ENCODE measurements around the gene GTF2H3. TPM values are rescaled to one million over a fixed set of nuclear protein-coding genes. Genes with fewer than 3 reads are reported as not detected.
"Not testable (repeated sequence)": the region's sequence is repeated elsewhere in the genome, so short reads cannot be mapped to it uniquely, and the experiment has no call there.

The GTF2H3 gene
- total RNA-seq, result 13.3 TPM
- long read RNA-seq, result 0 reads

DNA sequence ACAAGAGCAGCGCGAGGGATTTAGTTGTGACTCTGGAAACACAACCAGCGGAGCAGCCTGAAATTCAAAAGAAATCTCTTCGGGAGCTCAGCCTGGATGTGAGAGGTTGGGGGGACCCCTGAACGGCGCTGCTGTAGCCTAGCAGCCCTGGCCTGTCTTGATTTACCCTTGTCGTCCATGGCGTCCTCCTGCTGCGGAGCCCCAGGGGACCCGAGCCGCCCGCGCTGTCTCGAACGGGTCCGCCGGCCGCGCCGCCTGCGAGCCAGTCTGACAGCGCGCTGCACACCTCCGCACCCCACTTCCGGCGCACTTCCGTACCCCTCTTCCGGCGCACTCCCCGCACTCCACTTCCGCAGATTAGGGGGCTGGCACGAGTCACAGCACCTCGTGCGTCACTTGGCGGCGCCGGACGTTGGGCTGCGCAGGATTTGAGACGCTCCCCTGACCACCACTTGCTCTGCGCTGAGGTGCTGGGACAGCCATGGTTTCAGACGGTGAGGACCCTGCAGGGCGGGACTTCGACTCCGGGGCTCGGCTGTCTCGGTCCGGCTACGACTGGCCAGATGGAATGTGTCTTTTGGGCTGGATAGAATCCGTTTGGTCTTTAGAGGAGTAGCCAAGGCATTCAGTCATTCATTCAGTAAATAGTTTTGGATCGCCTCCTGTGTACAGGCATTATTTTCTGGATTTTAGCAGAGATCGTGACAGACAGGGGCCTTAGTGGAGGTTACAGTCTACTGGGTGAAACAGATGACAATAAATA is at the start of gene GTF2H3, which contains the start of gene EIF2B1:
TSS of gene GTF2H3 (plus strand) at position 451 of the 763 bp plus-strand sequence. CDS start at position 482, 31 bp downstream.
TSS of gene EIF2B1 (minus strand) at position 308 of the 763 bp plus-strand sequence. CDS start at position 179, 129 bp downstream.
- ATAC-seq, result peak; percentile 98
- intact Hi-C loops (cut with DNase I), result no loop called here
- peak; percentile 97 for DNase-seq (ENCODE audit: missing footprints)

DNA sequence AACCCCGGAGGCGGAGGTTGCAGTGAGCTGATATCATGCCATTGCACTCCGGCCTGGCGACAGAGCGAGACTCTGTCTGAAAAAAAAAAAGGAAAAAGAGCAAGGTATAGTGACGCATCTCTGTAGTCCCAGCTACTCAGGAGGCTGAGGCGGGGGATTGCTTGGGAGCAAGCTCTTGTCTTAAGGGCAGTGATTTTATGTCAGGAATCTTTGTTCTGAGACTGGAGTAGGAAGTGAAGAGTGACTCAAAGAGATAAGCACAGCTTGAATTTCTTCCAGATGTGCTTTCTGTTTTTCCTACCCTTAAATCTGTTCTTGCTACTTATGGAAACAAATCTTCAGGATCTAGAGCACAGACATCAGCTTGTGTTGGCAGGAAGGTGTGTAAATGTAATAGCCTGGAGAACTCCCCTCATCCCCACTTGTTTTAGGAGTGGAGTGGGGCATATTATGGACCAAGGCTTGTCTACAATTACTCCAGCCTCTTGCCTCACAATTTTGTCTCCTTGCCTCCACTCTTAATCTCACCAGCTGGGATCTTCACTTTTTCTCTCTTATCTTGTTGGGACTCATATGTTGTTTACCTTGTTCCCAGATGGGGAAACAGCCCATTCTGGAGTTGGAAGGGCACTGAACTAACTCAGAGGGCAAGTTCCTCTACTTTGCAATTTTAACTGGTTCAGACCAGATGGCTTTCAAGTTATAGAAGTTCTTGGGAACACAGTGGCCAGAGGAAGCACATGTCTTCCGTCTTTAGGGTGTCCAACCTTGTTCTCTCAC is 41.7 kb upstream of the GTF2H3 start:
- DNase-seq (ENCODE audit: missing footprints) (no peak), ATAC-seq (no peak)
- intact Hi-C loops (cut with DNase I), result no loop called here

DNA sequence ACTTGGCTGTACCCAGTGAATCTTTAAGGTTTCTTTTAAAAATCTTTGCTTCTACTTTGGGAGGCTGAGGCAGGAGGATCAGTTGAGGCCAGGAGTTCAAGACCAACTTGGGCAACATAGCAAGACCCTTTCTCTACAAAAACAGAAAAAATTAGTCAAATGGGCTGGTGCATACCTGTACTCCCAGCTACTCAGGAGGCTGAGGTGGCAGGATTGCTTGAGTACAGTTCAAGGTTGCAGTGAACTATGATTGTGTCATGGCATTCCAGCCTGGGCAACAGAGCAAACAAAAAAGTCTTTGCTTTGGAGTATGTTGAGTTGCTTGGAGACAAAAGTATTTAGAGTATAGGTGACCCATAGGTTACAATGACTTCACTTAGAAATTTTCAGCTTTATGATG is 37.9 kb upstream of the GTF2H3 start:
- intact Hi-C loops (cut with DNase I), result no loop called here
- ATAC-seq, result no peak
- no peak for DNase-seq (ENCODE audit: missing footprints)

DNA sequence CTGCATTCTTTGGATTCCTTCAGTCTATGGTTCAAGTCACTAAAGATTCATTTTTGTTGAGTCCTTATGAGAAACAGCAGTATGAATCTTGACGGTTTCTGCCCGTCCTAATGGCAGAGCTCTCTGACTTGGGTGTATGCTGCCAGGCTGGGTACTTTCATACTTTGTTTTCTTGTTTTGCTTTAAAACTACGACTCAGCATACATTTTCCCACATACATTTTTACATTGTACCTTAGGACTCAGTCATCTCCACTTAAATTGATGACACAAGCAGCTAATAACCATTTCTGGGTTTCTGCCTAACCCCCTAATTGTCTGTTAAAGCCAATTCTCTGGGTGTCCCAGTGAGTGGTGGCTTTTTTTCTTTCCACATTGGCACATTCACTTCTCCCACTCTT is 36.5 kb upstream of the GTF2H3 start:
- intact Hi-C loops (cut with DNase I), result no loop called here

DNA sequence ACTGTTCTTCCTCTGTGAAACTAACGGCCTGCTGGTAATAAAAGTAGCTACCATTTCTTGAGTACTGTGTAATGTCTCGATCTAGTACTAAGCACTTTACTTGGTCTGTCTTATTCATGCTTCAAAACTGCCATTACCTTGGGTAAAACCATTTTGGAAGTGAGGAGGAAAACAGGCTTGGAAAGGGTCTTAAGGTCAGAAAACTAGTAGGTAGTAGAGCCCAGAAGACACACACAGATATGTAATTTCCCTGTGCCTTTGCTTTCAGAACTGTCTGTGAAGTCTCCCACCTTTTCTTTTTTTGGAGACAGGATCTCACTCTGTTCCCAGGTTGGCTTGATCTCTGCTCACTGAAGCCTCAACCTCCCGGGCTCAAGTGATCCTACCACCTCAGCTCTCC is 35.1 kb upstream of the GTF2H3 start:
- DNase-seq (ENCODE audit: missing footprints), result no peak
- no peak for ATAC-seq

More for the DNA sequence above, 36.5 kb upstream of the GTF2H3 start:
- ATAC-seq, result no peak
- no peak for DNase-seq (ENCODE audit: missing footprints)

DNA sequence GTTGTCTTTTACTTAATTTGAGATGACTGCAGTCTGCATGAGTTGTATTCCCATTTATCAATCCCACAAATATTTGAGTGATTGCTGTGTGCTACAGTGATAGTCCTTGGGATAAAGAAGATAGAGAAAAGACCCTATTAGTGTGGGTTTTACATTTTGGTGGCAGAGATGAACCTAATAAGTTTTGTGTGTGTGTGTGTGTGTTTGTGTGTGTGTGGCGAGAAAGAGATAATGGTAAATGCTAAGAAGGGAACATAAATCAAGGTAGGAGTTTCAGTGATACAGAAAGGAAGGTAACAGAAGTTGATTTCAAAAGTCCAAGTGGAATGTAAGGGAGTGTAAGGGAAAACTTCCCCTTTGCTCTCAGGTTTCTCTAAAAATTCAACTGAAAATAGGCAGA is 34.3 kb upstream of the GTF2H3 start:
- ATAC-seq (no peak), DNase-seq (ENCODE audit: missing footprints) (no peak)
- intact Hi-C loops (cut with DNase I), result no loop called here

More for the DNA sequence above, 35.1 kb upstream of the GTF2H3 start:
- intact Hi-C loops (cut with DNase I), result no loop called here

DNA sequence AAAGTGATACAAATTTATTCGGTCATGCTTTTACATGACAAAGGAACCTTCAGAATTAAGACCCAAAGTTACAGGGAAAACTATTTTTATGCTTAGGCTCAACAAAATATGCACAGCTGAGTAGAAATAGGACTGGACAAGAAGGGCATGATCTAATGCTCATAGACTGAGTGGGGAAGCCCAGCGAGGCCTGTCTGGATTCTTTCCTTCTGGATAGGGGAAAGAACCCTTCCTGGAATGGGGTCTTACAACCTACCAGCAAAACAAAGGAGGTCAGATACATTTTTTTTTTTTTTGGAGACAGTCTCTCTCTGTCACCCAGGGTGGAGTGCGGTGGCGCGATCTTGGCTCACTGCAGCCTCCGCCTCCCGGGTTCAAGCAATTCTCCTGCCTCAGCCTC is 33.9 kb upstream of the GTF2H3 start:
- intact Hi-C loops (cut with DNase I), result no loop called here
- ATAC-seq (no peak), DNase-seq (ENCODE audit: missing footprints) (no peak)

DNA sequence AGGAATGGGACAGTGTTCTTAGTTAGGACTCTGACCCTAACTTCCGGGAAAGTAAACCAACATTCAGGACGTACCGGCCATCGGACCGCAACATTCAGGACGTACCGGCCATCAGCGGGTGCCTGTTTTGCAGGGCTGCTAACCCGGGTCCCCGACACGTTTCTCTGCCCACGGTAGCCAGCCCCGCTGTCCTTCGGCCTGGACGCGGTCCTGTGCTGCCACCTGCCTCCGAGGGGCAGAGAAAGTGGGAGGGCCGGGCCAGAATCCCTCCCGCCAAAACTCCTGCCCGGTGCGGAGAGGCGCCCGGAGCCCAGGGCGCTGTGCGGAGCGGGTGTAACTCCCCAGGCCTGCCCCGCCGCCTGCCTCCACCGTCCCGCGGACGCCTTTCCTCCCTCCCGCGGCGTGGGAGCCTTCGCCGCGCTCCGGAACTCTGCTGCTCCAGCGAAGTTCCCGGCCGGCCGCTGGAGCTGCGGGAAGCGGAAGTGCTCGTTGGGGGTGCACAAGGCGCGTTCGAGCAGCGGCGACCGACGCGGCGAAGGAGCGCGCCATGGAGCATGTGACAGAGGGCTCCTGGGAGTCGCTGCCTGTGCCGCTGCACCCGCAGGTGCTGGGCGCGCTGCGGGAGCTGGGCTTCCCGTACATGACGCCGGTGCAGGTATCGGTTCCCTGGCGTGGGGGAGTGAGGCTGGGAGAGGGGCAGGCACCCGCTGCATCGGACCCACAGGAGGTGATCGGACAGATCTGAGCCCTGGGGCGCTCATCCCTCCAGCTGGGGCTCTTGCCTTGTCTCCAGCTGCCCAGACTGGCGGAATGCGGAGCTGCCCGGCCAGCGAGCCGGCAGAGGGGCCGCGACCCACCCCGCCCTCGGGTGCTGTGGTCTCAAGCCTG is 31.8 kb upstream of the GTF2H3 start, which contains the start of gene DDX55:
TSS of gene DDX55 (plus strand) at position 498 of the 888 bp plus-strand sequence. CDS start at position 548, 50 bp downstream.
- ATAC-seq (peak; percentile 97), DNase-seq (ENCODE audit: missing footprints) (peak; percentile 95)
- intact Hi-C loops (cut with DNase I), result no loop called here

GRCh38 chr12:123602651-123603195 is 30.9 kb upstream of the GTF2H3 start:
- ATAC-seq (no peak), DNase-seq (ENCODE audit: missing footprints) (no peak)
- intact Hi-C loops (cut with DNase I), result no loop called here

DNA sequence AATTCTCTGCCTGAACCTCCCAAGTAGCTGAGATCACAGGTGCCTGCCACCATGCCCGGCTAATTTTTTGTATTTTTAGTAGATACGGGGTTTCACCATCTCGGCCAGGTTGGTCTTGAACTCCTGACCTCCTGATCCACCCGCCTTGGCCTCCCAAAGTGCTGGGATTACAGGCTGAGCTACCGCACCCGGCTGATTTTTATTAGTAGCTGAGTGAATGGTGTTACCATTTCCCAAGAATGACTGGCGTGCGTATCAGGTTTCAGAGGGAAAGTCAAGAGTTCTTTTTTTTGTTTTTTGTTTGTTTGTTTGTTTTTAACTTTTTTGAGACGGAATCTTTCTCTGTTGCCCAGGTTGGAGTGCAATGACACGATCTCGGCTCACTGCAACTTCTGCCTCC is 30.1 kb upstream of the GTF2H3 start:
- ATAC-seq; intact Hi-C loops (cut with DNase I); DNase-seq (ENCODE audit: missing footprints): not testable (repeated sequence)

- no peak for ATAC-seq
- intact Hi-C loops (cut with DNase I), result no loop called here
- DNase-seq (ENCODE audit: missing footprints), result no peak
Observed at GRCh38 chr12:123607756-123608155, 25.9 kb upstream of the GTF2H3 start.

DNA sequence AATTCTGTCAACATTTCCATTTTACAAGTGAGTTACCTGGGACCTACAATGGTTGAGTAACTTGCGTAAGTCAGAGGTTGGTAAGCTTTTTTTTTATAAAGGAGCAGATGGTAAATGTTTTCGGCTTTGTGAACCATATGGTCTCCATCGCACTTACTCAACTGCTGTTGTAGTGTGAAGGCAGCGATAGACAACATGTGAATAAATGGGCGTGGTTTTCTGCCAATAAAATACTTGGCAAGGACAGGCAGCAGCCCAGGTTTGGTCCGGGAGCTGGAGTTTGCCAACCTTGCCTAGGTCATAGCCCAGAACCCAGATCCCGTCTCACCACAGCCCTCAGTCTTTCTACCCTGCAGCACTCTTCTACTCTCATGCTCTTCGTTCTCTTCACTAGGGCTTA is 25.4 kb upstream of the GTF2H3 start:
- DNase-seq (ENCODE audit: missing footprints), result no peak
- ATAC-seq, result no peak

DNA sequence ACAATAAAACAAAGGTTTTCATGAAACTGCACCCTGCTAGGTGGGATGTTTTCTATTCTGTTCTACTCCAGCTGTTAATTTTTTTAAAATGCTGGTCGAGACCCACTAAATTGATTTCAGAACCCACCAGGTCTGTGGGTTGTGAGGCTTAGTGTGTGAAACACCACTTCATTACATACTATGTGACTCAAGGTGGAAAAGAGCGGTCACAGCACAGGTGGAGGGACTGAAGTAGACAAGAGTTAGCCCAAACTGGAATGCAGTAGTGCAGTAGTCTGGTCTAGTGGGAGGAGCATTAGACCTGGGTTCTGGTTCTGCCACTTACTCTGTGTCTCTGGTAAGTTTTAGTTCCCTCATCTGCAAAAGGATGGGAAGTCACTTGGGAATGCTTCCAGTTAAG is 19.5 kb upstream of the GTF2H3 start:
- intact Hi-C loops (cut with DNase I), result no loop called here
- ATAC-seq, result no peak
- no peak for DNase-seq (ENCODE audit: missing footprints)

More for the DNA sequence above, 25.4 kb upstream of the GTF2H3 start:
- intact Hi-C loops (cut with DNase I), result no loop called here

GRCh38 chr12:123614531-123614930 is 19.1 kb upstream of the GTF2H3 start:
- intact Hi-C loops (cut with DNase I), result no loop called here
- DNase-seq (ENCODE audit: missing footprints) (no peak), ATAC-seq (no peak)

GRCh38 chr12:123617144-123617543 is 16.5 kb upstream of the GTF2H3 start:
- intact Hi-C loops (cut with DNase I), result no loop called here
- DNase-seq (ENCODE audit: missing footprints) (no peak), ATAC-seq (no peak)

GRCh38 chr12:123617580-123617979 is 16.0 kb upstream of the GTF2H3 start:
- intact Hi-C loops (cut with DNase I), result no loop called here
- no peak for ATAC-seq
- DNase-seq (ENCODE audit: missing footprints), result no peak

- DNase-seq (ENCODE audit: missing footprints) (no peak), ATAC-seq (no peak)
- intact Hi-C loops (cut with DNase I), result no loop called here
Observed at GRCh38 chr12:123621101-123621500, 12.5 kb upstream of the GTF2H3 start.

GRCh38 chr12:123621619-123622530 is 11.8 kb upstream of the GTF2H3 start:
- ATAC-seq, result no peak
- intact Hi-C loops (cut with DNase I), result no loop called here
- DNase-seq (ENCODE audit: missing footprints), result no peak

Data from Right ventricle myocardium inferior (tissue), 1 donor.